Smooth muscle cell (in vitro differentiated cells): ENCODE results near the gene MYRIP. TPM values are rescaled to one million over a fixed set of nuclear protein-coding genes. Genes with fewer than 3 reads are reported as not detected.
"Not testable (repeated sequence)": the region's sequence is repeated elsewhere in the genome, so short reads cannot be mapped to it uniquely, and the experiment has no call there.

ENCODE experiments used
- DNase-seq: peaks from one replicate; lab custom pipeline; 2025; ENCODE audit not compliant: unreplicated experiment; lab: John Stamatoyannopoulos, UW
- H2AFZ ChIP-seq: fragments of 200-600 bp; sonication (generic); 2 replicates; pipeline ENCODE4 v1.6.0; 2016; ENCODE audit warnings: antibody characterized with exemption, low read depth, mild to moderate bottlenecking
- H3F3A ChIP-seq: fragments of 200-600 bp; sonication (generic); 2 replicates; pipeline ENCODE4 v1.6.0; 2017; ENCODE audit warnings: antibody characterized with exemption, low read depth
- H3K27ac ChIP-seq: fragments of 200-600 bp; sonication (generic); 2 replicates; pipeline ENCODE4 v1.5.1; 2016; ENCODE audit warnings: low read depth, mild to moderate bottlenecking
- H3K27me3 ChIP-seq: fragments of 200-600 bp; sonication (generic); 2 replicates; pipeline ENCODE4 v1.6.1; 2016; ENCODE audit warnings: low read depth, mild to moderate bottlenecking
- H3K36me3 ChIP-seq: fragments of 200-600 bp; sonication (generic); 2 replicates; pipeline ENCODE4 v1.5.1; 2016; ENCODE audit warnings: low read depth
- H3K4me1 ChIP-seq: fragments of 200-600 bp; sonication (generic); 2 replicates; pipeline ENCODE4 v1.5.1; 2016; ENCODE audit warnings: low read depth
- H3K4me2 ChIP-seq: fragments of 200-600 bp; sonication (generic); 2 replicates; pipeline ENCODE4 v1.6.0; 2016; ENCODE audit warnings: mild to moderate bottlenecking
- H3K4me3 ChIP-seq: fragments of 200-600 bp; sonication (generic); 2 replicates; pipeline ENCODE4 v1.5.1; 2016; ENCODE audit warnings: mild to moderate bottlenecking
- H3K79me2 ChIP-seq: fragments of 200-600 bp; sonication (generic); 2 replicates; pipeline ENCODE4 v1.6.0; 2016; ENCODE audit warnings: low read depth, mild to moderate bottlenecking
- H3K9ac ChIP-seq: fragments of 200-600 bp; sonication (generic); 2 replicates; pipeline ENCODE4 v1.6.0; 2016; ENCODE audit warnings: low read depth
- H3K9me3 ChIP-seq: fragments of 200-600 bp; sonication (generic); replicated peaks from 2 replicates; pipeline ENCODE4 v1.5.1; 2016; ENCODE audit warnings: low read depth
- H4K20me1 ChIP-seq: fragments of 200-600 bp; sonication (generic); 2 replicates; pipeline ENCODE4 v1.6.0; 2016; ENCODE audit warnings: low read depth
- CTCF ChIP-seq: fragments of 200-600 bp; sonication (generic); IDR thresholded peaks from 2 replicates; pipeline ENCODE4 v1.5.1; 2017; ENCODE audit warnings: borderline replicate concordance, mild to moderate bottlenecking, antibody characterized with exemption; ENCODE audit not compliant: insufficient read depth, poor library complexity, severe bottlenecking
- WGBS: methylation state at CpG from one replicate; pipeline ENCODE4 v1.1.7; 2016; ENCODE audit warnings: low lambda C conversion rate; 5-methylcytosine and 5-hydroxymethylcytosine counted together
- polyA plus RNA-seq: library from polyadenylated mRNA; unstranded; fragments of >200 nt; fragmentation: Nextera tagmentation; extraction: Ambion mirVana; gene quantifications from 2 replicates; pipeline ENCODE4 v1.2.1, GENCODE V29; 2016
- total RNA-seq: library from RNA; depleted of rRNA; stranded (reverse); fragments of >200 nt; gene quantifications from 2 replicates; pipeline ENCODE4 v1.2.3, GENCODE V29; 2014

Gene MYRIP
- total and polyA plus RNA-seq, 2 experiments from 2014 or later: not detected

- Histone ChIP-seq H3F3A (no peaks in the 10 kb centered on the region), H3K9me3 (no peaks in the 10 kb centered on the region), H3K27me3 (peaks cover 81% of the 10 kb centered on the region), H2AFZ (no peak overlapping the region), H3K4me3 (no peak overlapping the region), H3K9ac (no peak overlapping the region), H3K36me3 (no peaks in the 10 kb centered on the region), H3K27ac (no peak overlapping the region), H3K79me2 (no peaks in the 10 kb centered on the region), H3K4me2 (no peak overlapping the region), H3K4me1 (peaks cover 9% of the 10 kb centered on the region), H4K20me1 (no peaks in the 10 kb centered on the region)
- no peak for TF ChIP-seq CTCF
- no peak for DNase-seq
Measured at GRCh38 chr3:39814007-39814406, 4.6 kb downstream of the MYRIP start.

- no peak overlapping the region for H3K4me3 ChIP-seq
- no peaks in the 10 kb centered on the region for H3K9me3 ChIP-seq
- no peaks in the 10 kb centered on the region for H4K20me1 ChIP-seq
- H3K4me1 ChIP-seq: no peaks in the 10 kb centered on the region
- no peaks in the 10 kb centered on the region for H3K36me3 ChIP-seq
- H3K9ac ChIP-seq: no peak overlapping the region
- H3F3A ChIP-seq: no peaks in the 10 kb centered on the region
- no peaks in the 10 kb centered on the region for H3K79me2 ChIP-seq
- no peak overlapping the region for H3K4me2 ChIP-seq
- no peak for DNase-seq
- 46% methylated on average over 3 of the region's 3 CpGs for WGBS
- H3K27ac ChIP-seq: no peak overlapping the region
- no peak for TF ChIP-seq CTCF
- peaks cover 58% of the 10 kb centered on the region for H3K27me3 ChIP-seq
- H2AFZ ChIP-seq: no peak overlapping the region
Measured at GRCh38 chr3:39819899-39820298, 10.5 kb downstream of the MYRIP start.

GRCh38 chr3:39833764-39834163, 24.4 kb downstream of the MYRIP start:
- not testable (repeated sequence) for H3K27ac ChIP-seq, H3K4me3 ChIP-seq, H2AFZ ChIP-seq, H3K9me3 ChIP-seq, H3K4me2 ChIP-seq, H3F3A ChIP-seq, H4K20me1 ChIP-seq, H3K36me3 ChIP-seq, H3K4me1 ChIP-seq, DNase-seq, H3K79me2 ChIP-seq, H3K9ac ChIP-seq, H3K27me3 ChIP-seq
- WGBS: 92% methylated on average over 4 of the region's 4 CpGs

GRCh38 chr3:39839484-39839883, 30.1 kb downstream of the MYRIP start:
- no peaks in the 10 kb centered on the region for H3K79me2 ChIP-seq
- H3K9ac ChIP-seq: no peak overlapping the region
- H3K4me3 ChIP-seq: no peak overlapping the region
- H3K27ac ChIP-seq: no peak overlapping the region
- H3K27me3 ChIP-seq: no peaks in the 10 kb centered on the region
- H3F3A ChIP-seq: no peaks in the 10 kb centered on the region
- H3K36me3 ChIP-seq: no peaks in the 10 kb centered on the region
- H3K4me2 ChIP-seq: no peak overlapping the region
- no peaks in the 10 kb centered on the region for H3K9me3 ChIP-seq
- DNase-seq: no peak
- WGBS: 87% methylated on average over 7 of the region's 7 CpGs
- no peaks in the 10 kb centered on the region for H3K4me1 ChIP-seq
- H2AFZ ChIP-seq: no peak overlapping the region
- H4K20me1 ChIP-seq: no peaks in the 10 kb centered on the region
- no peak for TF ChIP-seq CTCF
